HL-60 (cell line): Measurements from ENCODE around the gene QPCT.
A peak's percentile ranks its signal among the peaks of the same experiment; 100 is the strongest.
"Not testable (repeated sequence)": the region's sequence is repeated elsewhere in the genome, so short reads cannot be mapped to it uniquely, and the experiment has no call there.

Experiments used
- DNase-seq, 2 experiments: peaks; one replicate each; pipeline ENCODE4 v3.0.0-alpha.2; 2010 to 2020; ENCODE audit warnings: low read depth in 1 of 2, low spot score in 1 of 2
- H3K27ac ChIP-seq: fragments of 250-450 bp; sonication (Bioruptor Pico); replicated peaks from 2 replicates; pipeline ENCODE4 v1.5.1; 2020; ENCODE audit warnings: mild to moderate bottlenecking, moderate library complexity
- H3K27me3 ChIP-seq: fragments of 250-450 bp; sonication (Bioruptor Pico); 2 replicates; pipeline ENCODE4 v1.5.1; 2021; ENCODE audit warnings: mild to moderate bottlenecking, moderate library complexity; ENCODE audit not compliant: insufficient read depth, poor library complexity, severe bottlenecking
- H3K4me3 ChIP-seq: replicated peaks from 2 replicates; pipeline ENCODE4 v1.5.1; 2011; ENCODE audit warnings: mild to moderate bottlenecking, control low read depth, low read length; ENCODE audit not compliant: insufficient read depth
- CTCF ChIP-seq: IDR thresholded peaks from one replicate; pipeline ENCODE4 v1.5.1; 2011; ENCODE audit warnings: low read length, control low read depth, inconsistent platforms; ENCODE audit not compliant: insufficient read depth
- GABPA ChIP-seq: IDR thresholded peaks from 2 replicates; pipeline ENCODE4 v1.6.1; 2012; ENCODE audit warnings: low read depth
- POLR2AphosphoS5 ChIP-seq: IDR thresholded peaks from 2 replicates; pipeline ENCODE4 v1.6.1; 2012; ENCODE audit warnings: low read depth
- REST ChIP-seq: IDR thresholded peaks from 2 replicates; pipeline ENCODE4 v1.6.1; 2012; ENCODE audit warnings: low read depth; ENCODE audit not compliant: insufficient replicate concordance
- SPI1 ChIP-seq: IDR thresholded peaks from 2 replicates; pipeline ENCODE4 v1.6.1; 2012; ENCODE audit warnings: low read depth, mild to moderate bottlenecking, borderline replicate concordance

Gene QPCT

GRCh38 chr2:37413911-37414469 is 69.6 kb downstream of the QPCT start:
- not testable (repeated sequence) for H3K4me3 ChIP-seq, DNase-seq, H3K27ac ChIP-seq, H3K27me3 ChIP-seq

GRCh38 chr2:37414470-37414949 is 70.1 kb downstream of the QPCT start:
- no peak for TF ChIP-seq REST
- TF ChIP-seq CTCF = peak; percentile 75
- no peak for TF ChIP-seq GABPA
- TF ChIP-seq POLR2AphosphoS5 = no peak
- TF ChIP-seq SPI1 = no peak
- no peak overlapping the region for H3K27ac ChIP-seq
- peak in 1 of 2 experiments; percentile 40 for DNase-seq
- H3K4me3 ChIP-seq = no peak overlapping the region
- H3K27me3 ChIP-seq = no peaks in the 10 kb centered on the region

- Histone ChIP-seq H3K4me3 (no peak overlapping the region), H3K27ac (no peak overlapping the region), H3K27me3 (no peaks in the 10 kb centered on the region)
- TF ChIP-seq REST = no peak
- no peak for TF ChIP-seq CTCF
- TF ChIP-seq SPI1 = no peak
- no peak for TF ChIP-seq GABPA
- TF ChIP-seq POLR2AphosphoS5 = no peak
- DNase-seq = peak in 1 of 2 experiments; percentile 35
Observed at GRCh38 chr2:37415128-37415820, 70.8 kb downstream of the QPCT start.

- no peak for DNase-seq
- TF ChIP-seq GABPA (no peak), SPI1 (no peak), CTCF (no peak)
- H3K27ac ChIP-seq = no peak overlapping the region
- H3K27me3 ChIP-seq = no peaks in the 10 kb centered on the region
- H3K4me3 ChIP-seq = no peak overlapping the region
Observed at GRCh38 chr2:37417321-37417720, 72.9 kb downstream of the QPCT start.
